Keratinocyte (primary cell): ENCODE data around the gene USP54.

ENCODE experiments used
- EZH2 ChIP-seq: IDR thresholded peaks from one replicate; pipeline ENCODE4 v1.6.1; 2012; ENCODE audit warnings: inconsistent platforms, mild to moderate bottlenecking, low read length, moderate library complexity
- TF ChIP-seq, protein P1 (sequence below), 3 experiments: IDR thresholded peaks in 1 of 3; conservative IDR thresholded peaks in 1 of 3; optimal IDR thresholded peaks in 1 of 3; 2 replicates in 2 of 3; 3 replicates in 1 of 3; pipeline versions ENCODE3 to v1.5.1; 2011; ENCODE audit warnings: low read length in 3 of 3, mild to moderate bottlenecking in 3 of 3, moderate library complexity in 2 of 3, control low read depth in 1 of 3, inconsistent platforms in 1 of 3; ENCODE audit not compliant: insufficient read depth in 2 of 3; ENCODE audit errors: extremely low read depth in 1 of 3

GRCh38 chr10:73601486-73601921 lies 10.4 kb upstream of the USP54 start:
- TF ChIP-seq, protein P1, sequence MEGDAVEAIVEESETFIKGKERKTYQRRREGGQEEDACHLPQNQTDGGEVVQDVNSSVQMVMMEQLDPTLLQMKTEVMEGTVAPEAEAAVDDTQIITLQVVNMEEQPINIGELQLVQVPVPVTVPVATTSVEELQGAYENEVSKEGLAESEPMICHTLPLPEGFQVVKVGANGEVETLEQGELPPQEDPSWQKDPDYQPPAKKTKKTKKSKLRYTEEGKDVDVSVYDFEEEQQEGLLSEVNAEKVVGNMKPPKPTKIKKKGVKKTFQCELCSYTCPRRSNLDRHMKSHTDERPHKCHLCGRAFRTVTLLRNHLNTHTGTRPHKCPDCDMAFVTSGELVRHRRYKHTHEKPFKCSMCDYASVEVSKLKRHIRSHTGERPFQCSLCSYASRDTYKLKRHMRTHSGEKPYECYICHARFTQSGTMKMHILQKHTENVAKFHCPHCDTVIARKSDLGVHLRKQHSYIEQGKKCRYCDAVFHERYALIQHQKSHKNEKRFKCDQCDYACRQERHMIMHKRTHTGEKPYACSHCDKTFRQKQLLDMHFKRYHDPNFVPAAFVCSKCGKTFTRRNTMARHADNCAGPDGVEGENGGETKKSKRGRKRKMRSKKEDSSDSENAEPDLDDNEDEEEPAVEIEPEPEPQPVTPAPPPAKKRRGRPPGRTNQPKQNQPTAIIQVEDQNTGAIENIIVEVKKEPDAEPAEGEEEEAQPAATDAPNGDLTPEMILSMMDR (optimal IDR thresholded peaks at IDR 0.05 in 1 of 3, IDR thresholded peaks at IDR 0.05 in 1 of 3, conservative IDR thresholded peaks at IDR 0.05 in 1 of 3; ENCODE audit: extremely low read depth in 1 of 3, insufficient read depth in 2 of 3, low read length in 3 of 3): no peak
- TF ChIP-seq EZH2: no peak
